OCI-LY1 (cell line): ENCODE results near the gene EVA1A.

Experiments used
- CTCF ChIP-seq: fragments of 200-600 bp; sonication (generic), shearing (Covaris generic); IDR thresholded peaks from 2 replicates; pipeline ENCODE4 v1.5.1; 2017; ENCODE audit warnings: mild to moderate bottlenecking, antibody characterized with exemption, low read length, moderate library complexity, mixed read lengths
- EZH2 ChIP-seq: fragments of 200-600 bp; sonication (generic), shearing (Covaris generic); IDR thresholded peaks from 2 replicates; pipeline ENCODE4 v1.8.0; 2017; ENCODE audit warnings: borderline replicate concordance, mixed run types, mild to moderate bottlenecking, antibody characterized with exemption, low read length, moderate library complexity, mixed read lengths

- TF ChIP-seq CTCF (no peak), EZH2 (no peak)
Measured at GRCh38 chr2:75557474-75558133, 3.1 kb downstream of the EVA1A start.
